SK-N-DZ (cell line): ENCODE results near the gene SPOCK1.
"Not testable (repeated sequence)": the region's sequence is repeated elsewhere in the genome, so short reads cannot be mapped to it uniquely, and the experiment has no call there.

Experiments
- DNase-seq: peaks from one replicate; pipeline ENCODE4 v3.0.0-alpha.2; 2015; ENCODE audit warnings: low spot score

SPOCK1 gene

GRCh38 chr5:137264573-137264972 is 234.6 kb downstream of the SPOCK1 start:
- DNase-seq: no peak

GRCh38 chr5:137264041-137264440 is 235.1 kb downstream of the SPOCK1 start:
- DNase-seq: no peak

- DNase-seq: no peak
Observed at GRCh38 chr5:137263371-137264005, 235.6 kb downstream of the SPOCK1 start.

GRCh38 chr5:137262818-137263217 is 236.3 kb downstream of the SPOCK1 start:
- DNase-seq: no peak

- DNase-seq: no peak
Observed at GRCh38 chr5:137260820-137261695, 238.1 kb downstream of the SPOCK1 start.

GRCh38 chr5:137259115-137259514 is 240.0 kb downstream of the SPOCK1 start:
- DNase-seq: not testable (repeated sequence)

GRCh38 chr5:137254119-137255090 is 244.7 kb downstream of the SPOCK1 start:
- DNase-seq: no peak

- no peak for DNase-seq
Observed at GRCh38 chr5:137252512-137252911, 246.6 kb downstream of the SPOCK1 start.

- DNase-seq: no peak
Observed at GRCh38 chr5:137250421-137250820, 248.7 kb downstream of the SPOCK1 start.

GRCh38 chr5:137248527-137248926 is 250.6 kb downstream of the SPOCK1 start:
- DNase-seq: no peak

- DNase-seq: no peak
Observed at GRCh38 chr5:137245438-137245837, 253.7 kb downstream of the SPOCK1 start.

- DNase-seq: no peak
Observed at GRCh38 chr5:137240285-137240684, 258.8 kb downstream of the SPOCK1 start.

GRCh38 chr5:137236849-137237507 is 262.1 kb downstream of the SPOCK1 start:
- DNase-seq: peak; percentile 5

- no peak for DNase-seq
Observed at GRCh38 chr5:137236252-137236651, 262.9 kb downstream of the SPOCK1 start.

GRCh38 chr5:137234973-137235943 is 263.9 kb downstream of the SPOCK1 start:
- DNase-seq: no peak

- DNase-seq: no peak
Observed at GRCh38 chr5:137233726-137234125, 265.4 kb downstream of the SPOCK1 start.

- DNase-seq: not testable (repeated sequence)
Observed at GRCh38 chr5:137233304-137233703, 265.8 kb downstream of the SPOCK1 start.

- no peak for DNase-seq
Observed at GRCh38 chr5:137231540-137231939, 267.6 kb downstream of the SPOCK1 start.

GRCh38 chr5:137228816-137229215 is 270.3 kb downstream of the SPOCK1 start:
- DNase-seq: no peak

GRCh38 chr5:137226081-137226480 is 273.0 kb downstream of the SPOCK1 start:
- DNase-seq: no peak
